Esophagus squamous epithelium (tissue), 5 donors: ENCODE data around the gene ALKBH3. TPM values are rescaled to one million over a fixed set of nuclear protein-coding genes. Genes with fewer than 3 reads are reported as not detected.

Experiments
- DNase-seq: peaks from one replicate; lab custom pipeline; 2025; lab: John Stamatoyannopoulos, UW
- H3K27ac ChIP-seq, 4 donors: fragments of 200-600 bp; sonication (generic); one replicate each; pipeline ENCODE4 v1.5.1; 2016 to 2019; ENCODE audit warnings: mild to moderate bottlenecking in 1 of 4
- H3K27me3 ChIP-seq, 4 donors: fragments of 200-600 bp; sonication (generic); 1 replicate in 3 of 4; 2 replicates in 1 of 4; pipeline versions ENCODE4 v1.5.1 to v1.6.0; 2017 to 2021; ENCODE audit warnings: antibody characterized with exemption in 1 of 4
- H3K36me3 ChIP-seq, 3 donors: fragments of 200-600 bp; sonication (generic); one replicate each; pipeline ENCODE4 v1.5.1; 2016 to 2019
- H3K4me1 ChIP-seq, 3 donors: fragments of 200-600 bp; sonication (generic); one replicate each; pipeline ENCODE4 v1.5.1; 2017 to 2019
- H3K4me3 ChIP-seq, 4 donors: fragments of 200-600 bp; sonication (generic); 1 replicate in 3 of 4; 2 replicates in 1 of 4; pipeline ENCODE4 v1.5.1; 2016 to 2019; ENCODE audit warnings: mild to moderate bottlenecking in 2 of 4, moderate library complexity in 1 of 4
- H3K9me3 ChIP-seq, 3 donors: fragments of 200-600 bp; sonication (generic); one replicate each; pipeline ENCODE4 v1.5.1; 2016 to 2019
- POLR2A ChIP-seq, 4 donors: fragments of 450-650 bp; IDR thresholded peaks; one replicate each; pipeline ENCODE4 v1.6.1; 2017; ENCODE audit warnings: antibody characterized with exemption in 4 of 4, mild to moderate bottlenecking in 4 of 4, moderate library complexity in 3 of 4
- WGBS, 2 donors: methylation state at CpG; one replicate each; pipeline ENCODE4 v1.1.5; 2018; 5-methylcytosine and 5-hydroxymethylcytosine counted together
- intact Hi-C: fragments of 100-400 bp; cut with DNase I; formaldehyde crosslinking; loops from one replicate; pipeline ENCODE4 v1.15.0; 2022
- total RNA-seq, 4 donors: library from RNA; depleted of rRNA; stranded (reverse); fragments of >200 nt; gene quantifications; one replicate each; pipeline ENCODE4 v1.1.0, GENCODE V29; 2016
- TF ChIP-seq, protein P1 (sequence below), 6 experiments: fragments of 450-650 bp in 4 of 6; fragments of 200-600 bp in 2 of 6; sonication (generic) in 2 of 6; IDR thresholded peaks; one replicate each; pipeline ENCODE4 v1.5.1; 2016 to 2019; ENCODE audit warnings: antibody characterized with exemption in 6 of 6, mild to moderate bottlenecking in 4 of 6, moderate library complexity in 4 of 6
- donor health status: DM: yes; HTN: yes; CAD: no.

ALKBH3 gene
- total RNA-seq, 4 donors from 2014 or later = 25.6 to 41.2 (median 30.7) TPM

DNA sequence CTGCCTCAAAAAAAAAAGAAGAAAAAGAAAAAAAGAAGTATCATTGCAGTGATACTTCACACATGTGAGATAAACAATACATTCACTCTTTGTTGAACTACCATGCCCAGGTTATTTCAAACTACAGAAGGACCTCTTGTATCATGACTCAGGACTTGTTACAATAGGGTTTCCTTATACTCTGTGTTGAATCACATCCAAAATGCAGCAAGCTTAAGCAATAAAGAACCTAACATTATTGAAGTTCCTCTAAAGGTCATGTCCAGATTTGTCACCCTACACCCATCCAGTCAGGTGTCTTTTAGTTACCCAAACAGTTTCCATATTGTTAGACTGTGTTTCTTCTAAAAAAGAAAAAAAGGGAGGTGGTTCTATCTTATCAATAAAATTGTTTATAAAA lies 26.9 kb upstream of the ALKBH3 start:
- intact Hi-C loops = no loop called here
- no peak overlapping the region for H3K4me3 ChIP-seq
- DNase-seq = no peak
- peaks cover 0 to 4% (median 0%) of the 10 kb centered on the region in 3 donors for H3K4me1 ChIP-seq
- H3K9me3 ChIP-seq = no peaks in the 10 kb centered on the region
- H3K36me3 ChIP-seq = peaks cover 0 to 36% (median 0%) of the 10 kb centered on the region in 3 donors
- H3K27ac ChIP-seq = peak overlapping the region in 2 of 4 donors; percentile 36 to 56
- no peaks in the 10 kb centered on the region for H3K27me3 ChIP-seq
- no peak for TF ChIP-seq POLR2A (IDR thresholded peaks at IDR 0.05)
- TF ChIP-seq, protein P1, sequence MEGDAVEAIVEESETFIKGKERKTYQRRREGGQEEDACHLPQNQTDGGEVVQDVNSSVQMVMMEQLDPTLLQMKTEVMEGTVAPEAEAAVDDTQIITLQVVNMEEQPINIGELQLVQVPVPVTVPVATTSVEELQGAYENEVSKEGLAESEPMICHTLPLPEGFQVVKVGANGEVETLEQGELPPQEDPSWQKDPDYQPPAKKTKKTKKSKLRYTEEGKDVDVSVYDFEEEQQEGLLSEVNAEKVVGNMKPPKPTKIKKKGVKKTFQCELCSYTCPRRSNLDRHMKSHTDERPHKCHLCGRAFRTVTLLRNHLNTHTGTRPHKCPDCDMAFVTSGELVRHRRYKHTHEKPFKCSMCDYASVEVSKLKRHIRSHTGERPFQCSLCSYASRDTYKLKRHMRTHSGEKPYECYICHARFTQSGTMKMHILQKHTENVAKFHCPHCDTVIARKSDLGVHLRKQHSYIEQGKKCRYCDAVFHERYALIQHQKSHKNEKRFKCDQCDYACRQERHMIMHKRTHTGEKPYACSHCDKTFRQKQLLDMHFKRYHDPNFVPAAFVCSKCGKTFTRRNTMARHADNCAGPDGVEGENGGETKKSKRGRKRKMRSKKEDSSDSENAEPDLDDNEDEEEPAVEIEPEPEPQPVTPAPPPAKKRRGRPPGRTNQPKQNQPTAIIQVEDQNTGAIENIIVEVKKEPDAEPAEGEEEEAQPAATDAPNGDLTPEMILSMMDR (IDR thresholded peaks at IDR 0.05) = no peak

DNA sequence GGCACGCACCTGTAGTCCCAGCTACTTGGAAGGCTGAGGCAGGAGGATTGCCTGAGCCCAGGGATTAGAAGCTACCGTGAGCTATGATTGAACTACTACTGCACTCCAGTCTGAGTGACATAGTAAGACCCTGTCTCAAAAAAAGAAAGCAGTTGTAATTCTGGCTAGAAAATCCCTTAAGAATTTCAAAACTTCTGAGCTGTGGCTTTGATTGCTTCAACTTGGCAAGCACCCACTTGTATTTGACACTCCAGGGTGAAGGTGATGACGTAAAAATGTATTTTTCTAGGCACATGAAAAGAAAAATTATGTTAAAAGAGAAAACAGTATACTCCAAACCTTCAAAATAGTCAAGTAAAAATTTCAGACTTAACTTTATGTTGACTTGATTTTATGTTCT lies 23.6 kb upstream of the ALKBH3 start:
- DNase-seq = no peak
- Histone ChIP-seq H3K27ac (no peak overlapping the region), H3K9me3 (peaks cover 0 to 9% (median 0%) of the 10 kb centered on the region in 3 donors), H3K36me3 (peaks cover 0 to 36% (median 0%) of the 10 kb centered on the region in 3 donors), H3K4me3 (no peak overlapping the region), H3K27me3 (no peaks in the 10 kb centered on the region), H3K4me1 (peaks cover 0 to 4% (median 0%) of the 10 kb centered on the region in 3 donors)
- TF ChIP-seq, protein P1 (IDR thresholded peaks at IDR 0.05) = no peak
- TF ChIP-seq POLR2A (IDR thresholded peaks at IDR 0.05) = no peak
- WGBS, 2 donors = 95% methylated on average over 3 of the region's 3 CpGs
- intact Hi-C loops = no loop called here

DNA sequence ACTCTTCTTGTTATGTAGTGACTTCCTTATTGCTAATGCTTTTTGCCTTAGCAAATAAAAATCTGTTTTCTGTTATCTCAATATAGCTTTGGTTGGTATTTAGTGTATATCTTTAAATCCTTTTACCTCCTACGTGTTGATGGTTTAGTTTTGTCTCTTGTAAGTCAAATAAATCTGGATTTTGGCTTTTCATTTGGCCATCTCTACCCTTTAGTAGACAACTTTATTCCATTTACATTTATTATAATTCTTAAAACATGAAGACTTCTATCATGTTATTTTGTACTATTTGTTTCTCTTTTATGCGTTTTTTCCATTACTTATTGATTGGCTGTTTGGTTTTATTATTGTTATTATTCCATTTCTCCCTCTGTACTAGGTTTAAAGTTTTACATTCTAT lies 19.5 kb upstream of the ALKBH3 start:
- WGBS, 2 donors = 85 to 90% methylated on average over 2 of the region's 2 CpGs
- H3K27me3 ChIP-seq = no peaks in the 10 kb centered on the region
- no peak overlapping the region for H3K27ac ChIP-seq
- H3K9me3 ChIP-seq = peaks cover 0 to 9% (median 0%) of the 10 kb centered on the region in 3 donors
- DNase-seq = no peak
- intact Hi-C loops = no loop called here
- H3K4me3 ChIP-seq = no peak overlapping the region
- H3K36me3 ChIP-seq = peaks cover 0 to 13% (median 0%) of the 10 kb centered on the region in 3 donors
- no peak for TF ChIP-seq POLR2A (IDR thresholded peaks at IDR 0.05)
- TF ChIP-seq, protein P1 (IDR thresholded peaks at IDR 0.05) = no peak
- H3K4me1 ChIP-seq = no peaks in the 10 kb centered on the region

DNA sequence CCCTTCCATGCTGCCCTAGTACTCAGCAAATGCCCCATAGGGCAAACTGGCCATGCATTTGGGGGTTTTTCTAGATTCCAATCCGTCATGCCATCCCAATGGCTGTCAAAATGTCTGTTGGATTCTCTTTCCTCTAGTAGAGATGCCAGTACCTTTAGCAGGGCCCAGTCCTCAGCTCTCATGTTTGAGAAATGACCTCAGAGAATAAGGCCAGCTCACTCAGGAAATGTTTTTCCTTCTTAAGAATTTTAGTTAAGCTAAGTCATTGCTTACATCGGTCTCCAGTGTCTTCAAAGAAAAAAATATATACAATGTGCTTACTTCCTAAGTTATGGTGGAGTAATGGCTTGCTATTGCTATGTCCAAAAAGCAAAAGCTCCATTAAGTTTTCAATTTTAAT lies 14.1 kb upstream of the ALKBH3 start:
- no peak for DNase-seq
- intact Hi-C loops = no loop called here

DNA sequence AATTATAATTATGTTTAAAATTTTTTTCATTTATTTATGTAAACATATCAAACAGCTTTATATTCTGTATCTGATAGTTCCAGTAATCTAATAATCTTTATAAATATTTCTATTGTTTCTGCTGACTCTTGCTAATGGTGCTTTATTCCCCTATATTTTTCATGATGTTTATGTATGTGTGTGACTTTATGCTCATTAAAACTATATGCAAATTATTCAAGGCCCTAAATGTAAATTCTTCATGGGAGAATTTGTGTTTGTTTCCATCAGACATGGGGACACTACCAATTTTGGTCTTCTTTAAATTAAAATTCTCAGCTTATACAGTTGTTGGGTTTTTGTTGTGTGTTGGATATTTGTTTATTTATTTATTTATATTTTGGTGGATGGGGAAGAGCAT lies 13.7 kb upstream of the ALKBH3 start:
- H3K4me3 ChIP-seq = no peak overlapping the region
- intact Hi-C loops = no loop called here
- no peaks in the 10 kb centered on the region for H3K9me3 ChIP-seq
- H3K27ac ChIP-seq = no peak overlapping the region
- H3K36me3 ChIP-seq = no peaks in the 10 kb centered on the region
- no peak for DNase-seq
- no peak for TF ChIP-seq POLR2A (IDR thresholded peaks at IDR 0.05)
- TF ChIP-seq, protein P1 (IDR thresholded peaks at IDR 0.05) = no peak
- H3K27me3 ChIP-seq = peaks cover 0 to 23% (median 2%) of the 10 kb centered on the region in 4 donors
- no peaks in the 10 kb centered on the region for H3K4me1 ChIP-seq

More for the DNA sequence above, 14.1 kb upstream of the ALKBH3 start:
- 75% methylated on average over 2 of the region's 2 CpGs for whole genome bisulfite sequencing, 2 donors
- Histone ChIP-seq H3K27ac (no peak overlapping the region), H3K36me3 (no peaks in the 10 kb centered on the region), H3K27me3 (peaks cover 0 to 19% (median 2%) of the 10 kb centered on the region in 4 donors), H3K9me3 (no peaks in the 10 kb centered on the region), H3K4me1 (no peaks in the 10 kb centered on the region), H3K4me3 (no peak overlapping the region)
- TF ChIP-seq, protein P1 (IDR thresholded peaks at IDR 0.05) = no peak
- no peak for TF ChIP-seq POLR2A (IDR thresholded peaks at IDR 0.05)
